OCI-M2 (cell line): ENCODE data around the gene TMEM108.

Experiments
- DNase-seq: peaks from one replicate; lab custom pipeline; 2025; ENCODE audit not compliant: unreplicated experiment; lab: John Stamatoyannopoulos, UW

Gene TMEM108

DNA sequence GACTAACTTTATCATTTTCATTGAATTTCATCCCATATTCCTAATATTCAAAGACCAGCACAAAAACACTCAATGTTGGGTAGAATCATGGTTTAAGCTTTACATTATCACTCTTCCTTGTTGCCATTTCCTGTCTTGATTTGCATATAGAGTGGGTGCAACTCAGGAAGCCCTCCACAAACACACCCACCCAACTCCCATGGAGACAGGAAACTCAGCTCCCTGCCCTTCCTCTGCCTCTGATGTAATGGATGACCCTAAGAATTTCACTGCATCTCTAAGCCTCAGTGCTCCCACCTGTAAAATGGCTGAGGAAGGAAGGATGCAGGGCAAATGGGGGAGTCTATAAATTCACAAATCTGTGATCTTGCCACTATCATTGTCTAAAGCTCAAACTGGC, 263.5 kb downstream of the TMEM108 start:
- DNase-seq = no peak

DNA sequence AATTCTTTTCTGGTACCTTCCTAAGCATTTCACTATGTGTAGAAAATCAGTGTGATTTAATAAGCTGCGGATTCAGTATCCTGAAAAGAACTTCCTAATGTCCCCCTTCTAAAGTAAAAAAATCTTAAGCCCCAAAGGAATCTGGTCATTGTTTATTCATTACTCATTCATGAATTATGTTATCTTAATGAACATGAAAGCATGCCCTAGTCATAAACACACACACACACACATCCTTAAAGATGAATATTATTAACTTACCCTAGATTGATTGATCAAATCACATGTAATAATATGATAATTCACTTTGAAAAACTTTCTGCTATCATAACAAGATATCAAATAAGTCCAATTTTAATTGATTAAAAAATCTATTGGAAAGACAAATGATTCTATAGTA, 265.2 kb downstream of the TMEM108 start:
- DNase-seq = no peak

- DNase-seq = no peak
Observed at GRCh38 chr3:133317866-133318265, 279.7 kb downstream of the TMEM108 start.

GRCh38 chr3:133328373-133328772, 290.2 kb downstream of the TMEM108 start:
- no peak for DNase-seq

DNA sequence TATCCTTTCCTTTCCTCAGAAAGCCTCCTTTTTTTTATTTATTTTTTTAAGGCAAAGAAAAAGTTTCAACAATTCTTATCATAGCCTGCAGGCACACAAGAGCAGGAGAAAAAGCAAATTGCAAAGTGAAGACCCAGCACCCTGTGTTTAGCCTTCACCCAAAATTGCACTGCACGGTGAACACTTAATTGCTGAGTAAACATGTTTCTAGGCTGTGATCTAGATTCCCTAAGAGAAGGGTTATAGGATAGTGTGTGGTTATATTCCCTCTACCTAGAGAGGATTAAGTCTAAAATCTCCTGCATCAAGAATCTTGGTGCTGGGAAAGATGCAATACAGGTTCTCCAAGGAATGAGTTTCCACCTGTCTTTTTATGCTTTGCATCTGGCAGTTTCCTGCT, 291.4 kb downstream of the TMEM108 start:
- DNase-seq = no peak

DNA sequence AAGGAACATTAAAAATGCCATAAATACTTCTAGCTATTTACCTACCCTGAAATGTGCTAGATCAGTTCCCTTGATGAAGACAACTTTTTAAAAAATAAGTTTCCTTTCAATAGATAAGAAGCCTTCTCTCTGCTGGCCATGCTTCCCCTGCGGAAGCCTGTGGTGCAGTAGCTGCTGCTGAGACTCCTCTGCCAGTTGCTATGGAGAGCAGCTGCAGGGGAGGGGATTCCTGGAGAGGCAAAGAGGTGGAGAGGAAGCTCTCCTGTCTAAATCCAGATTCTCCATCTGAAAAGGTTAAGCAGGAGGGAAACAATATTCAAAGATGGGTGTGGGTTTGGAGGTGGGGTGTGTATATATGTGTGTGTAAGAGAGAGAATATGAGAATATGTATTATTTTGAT, 291.9 kb downstream of the TMEM108 start:
- DNase-seq = no peak

GRCh38 chr3:133330522-133330921, 292.3 kb downstream of the TMEM108 start:
- DNase-seq = no peak

DNA sequence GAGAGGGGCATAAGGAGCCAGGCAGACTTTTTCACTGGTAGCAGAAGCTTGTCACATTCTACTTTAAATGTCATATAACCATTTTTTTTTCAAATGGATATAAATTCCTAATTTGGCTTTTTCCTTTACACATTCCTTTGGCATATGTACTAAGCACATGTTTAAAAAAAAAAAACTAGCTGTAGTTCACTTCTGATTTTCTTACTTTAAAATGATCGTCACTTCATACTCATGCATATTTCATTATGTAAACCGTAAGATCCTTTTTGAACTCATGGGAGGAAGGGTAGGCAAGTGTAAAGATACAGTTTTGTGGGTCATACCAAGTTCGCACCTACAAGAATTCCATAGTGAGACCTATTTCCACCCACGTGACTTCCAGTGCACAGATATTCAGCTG, 316.5 kb downstream of the TMEM108 start:
- no peak for DNase-seq

DNA sequence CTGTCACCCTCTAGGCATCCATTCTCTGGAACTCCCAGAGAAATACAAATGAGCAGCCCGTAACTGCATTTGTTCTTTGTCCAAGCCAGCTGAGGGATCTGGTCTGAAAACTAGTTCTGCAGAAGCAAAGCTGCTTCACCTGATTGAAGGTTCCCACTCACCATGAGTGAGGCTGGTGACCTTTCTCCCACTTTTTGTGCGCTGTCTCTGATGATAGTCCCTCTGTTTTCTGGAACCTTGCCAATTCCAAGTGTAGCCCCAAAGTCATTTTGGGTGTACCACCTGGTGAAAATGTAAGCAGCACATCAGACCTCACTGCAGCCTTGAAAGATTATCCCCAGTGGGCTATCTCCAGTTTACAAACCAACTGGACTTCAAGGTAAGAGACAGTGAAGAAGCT, 322.3 kb downstream of the TMEM108 start:
- no peak for DNase-seq

DNA sequence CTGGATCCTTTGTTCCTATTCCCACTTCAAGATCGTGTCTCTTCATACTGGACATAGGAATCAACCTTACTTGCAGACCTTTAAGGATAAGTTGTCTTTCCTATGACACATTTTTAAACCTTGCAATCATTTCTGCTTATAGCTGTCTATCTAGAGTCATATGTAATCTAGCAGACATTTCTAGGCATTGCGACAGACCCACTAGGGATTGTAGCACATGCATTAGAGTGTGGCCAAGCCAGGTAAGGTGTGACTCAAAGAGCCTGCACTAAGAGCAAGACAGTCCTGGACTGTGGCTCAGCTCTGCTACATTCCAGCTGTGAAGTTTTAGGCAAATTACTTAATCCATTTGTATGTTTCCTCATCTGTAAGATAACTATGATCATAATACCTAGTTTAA, 322.8 kb downstream of the TMEM108 start:
- DNase-seq = no peak

- no peak for DNase-seq
Observed at GRCh38 chr3:133361435-133361834, 323.2 kb downstream of the TMEM108 start.

GRCh38 chr3:133362539-133362938, 324.3 kb downstream of the TMEM108 start:
- DNase-seq = no peak

DNA sequence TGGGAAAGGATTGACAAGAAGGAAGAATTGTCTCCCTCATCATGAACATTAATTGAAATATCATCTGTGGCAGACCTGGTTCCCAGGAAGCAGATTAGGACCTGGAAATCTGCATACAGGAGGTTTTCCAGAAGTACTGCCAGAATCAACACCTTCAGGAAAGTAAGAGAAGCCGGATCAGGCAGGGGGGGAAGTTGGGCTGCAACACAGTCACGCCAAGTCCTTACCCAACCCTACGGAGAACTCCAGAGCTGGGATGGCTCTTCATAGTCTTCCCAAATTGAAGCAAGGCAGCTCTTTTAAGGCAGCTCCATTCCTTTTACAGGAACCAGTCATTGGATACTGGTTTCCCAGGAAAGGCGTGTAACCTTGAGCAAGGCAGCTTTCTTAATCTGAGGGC, 326.5 kb downstream of the TMEM108 start:
- DNase-seq = no peak

- DNase-seq = no peak
Observed at GRCh38 chr3:133366921-133367320, 328.7 kb downstream of the TMEM108 start.

DNA sequence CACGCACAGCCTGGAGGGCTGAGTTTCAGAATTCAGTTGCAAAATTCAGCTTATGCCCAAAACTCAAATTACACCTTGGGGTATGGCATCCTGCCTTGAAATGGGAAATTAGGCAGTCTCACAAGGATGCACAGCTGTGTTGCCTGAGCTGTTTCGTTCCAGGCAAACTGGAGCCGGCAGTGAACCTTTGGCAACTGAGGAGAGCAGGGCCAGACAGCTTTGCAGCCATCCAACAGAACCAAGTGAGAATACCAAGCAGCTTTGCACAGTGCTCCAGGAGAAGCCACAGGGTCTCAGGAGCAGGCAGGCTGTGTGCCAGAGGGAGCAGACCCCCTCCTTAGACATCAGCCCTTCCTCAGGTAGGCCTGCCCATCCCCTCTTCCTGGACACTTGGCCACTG, 329.2 kb downstream of the TMEM108 start:
- DNase-seq = no peak

- DNase-seq = no peak
Observed at GRCh38 chr3:133367956-133368355, 329.8 kb downstream of the TMEM108 start.

DNA sequence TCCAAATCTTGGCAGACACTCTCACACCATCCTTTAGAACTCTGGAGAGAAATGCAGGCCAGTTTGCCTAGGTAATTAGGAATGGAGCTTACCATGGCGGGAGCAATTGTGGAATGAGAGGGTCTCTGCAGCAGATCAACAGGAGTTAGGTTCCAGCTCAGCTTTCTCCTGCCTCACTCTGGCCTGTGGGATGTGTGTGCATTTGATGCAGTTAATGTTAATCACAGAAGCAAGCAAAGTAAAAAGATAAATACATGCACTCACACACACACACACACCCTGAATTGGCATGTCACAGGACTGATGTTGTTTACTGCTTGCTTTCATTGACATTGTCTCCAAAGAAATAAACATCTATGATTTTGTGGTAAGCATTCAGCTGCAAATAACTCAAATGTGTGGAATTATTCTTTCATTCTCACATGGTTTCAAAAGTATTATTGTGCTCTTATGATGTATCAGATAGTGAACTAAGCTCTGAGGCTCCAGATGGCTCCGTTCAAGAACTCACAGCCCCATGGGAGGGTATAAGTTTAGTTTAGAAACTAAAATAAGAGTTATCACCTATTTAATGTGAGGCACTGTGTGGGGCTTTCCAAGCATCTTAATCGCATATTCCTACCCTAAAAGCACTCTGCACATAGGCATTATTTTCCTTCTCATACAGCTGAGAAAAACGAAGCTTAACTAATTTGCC, 330.3 kb downstream of the TMEM108 start:
- DNase-seq = no peak

DNA sequence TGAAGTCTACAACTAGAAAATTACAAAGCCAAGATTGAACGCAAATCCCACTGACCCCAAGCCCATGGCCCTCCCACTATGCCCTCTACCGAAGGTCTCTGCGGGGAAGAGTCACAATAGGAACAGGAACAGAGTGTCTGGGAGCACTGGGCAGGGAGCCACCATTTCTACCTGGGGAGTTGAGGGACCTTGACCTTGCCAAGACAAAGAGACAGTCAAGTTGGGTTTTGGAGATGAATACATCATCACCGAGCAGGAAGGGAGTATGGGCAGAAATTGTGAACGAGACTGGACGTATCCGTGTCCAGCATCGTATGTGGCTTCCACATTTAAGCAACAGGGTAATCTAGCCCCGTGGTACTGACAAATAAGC, 330.9 kb downstream of the TMEM108 start:
- DNase-seq = no peak

GRCh38 chr3:133371181-133371580, 333.0 kb downstream of the TMEM108 start:
- no peak for DNase-seq

DNA sequence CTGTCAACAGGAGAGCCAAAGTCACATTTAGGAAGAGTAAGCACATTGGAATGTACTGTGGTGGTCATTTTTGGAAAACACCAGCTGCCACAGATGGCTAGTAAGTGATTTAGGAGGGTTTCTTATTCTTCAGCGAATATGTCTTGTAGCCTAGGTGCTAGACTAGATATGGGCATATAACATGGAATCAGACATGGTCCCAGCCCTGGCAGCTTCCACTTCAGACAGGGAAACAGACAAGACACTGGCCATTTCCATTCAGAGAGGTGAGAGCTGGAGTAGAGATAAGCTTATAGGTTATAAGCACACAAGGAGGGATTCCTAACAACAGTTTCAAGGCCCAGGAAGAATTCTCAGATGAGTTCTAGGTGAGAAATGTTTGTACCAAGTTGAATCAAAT, 333.5 kb downstream of the TMEM108 start:
- no peak for DNase-seq

DNA sequence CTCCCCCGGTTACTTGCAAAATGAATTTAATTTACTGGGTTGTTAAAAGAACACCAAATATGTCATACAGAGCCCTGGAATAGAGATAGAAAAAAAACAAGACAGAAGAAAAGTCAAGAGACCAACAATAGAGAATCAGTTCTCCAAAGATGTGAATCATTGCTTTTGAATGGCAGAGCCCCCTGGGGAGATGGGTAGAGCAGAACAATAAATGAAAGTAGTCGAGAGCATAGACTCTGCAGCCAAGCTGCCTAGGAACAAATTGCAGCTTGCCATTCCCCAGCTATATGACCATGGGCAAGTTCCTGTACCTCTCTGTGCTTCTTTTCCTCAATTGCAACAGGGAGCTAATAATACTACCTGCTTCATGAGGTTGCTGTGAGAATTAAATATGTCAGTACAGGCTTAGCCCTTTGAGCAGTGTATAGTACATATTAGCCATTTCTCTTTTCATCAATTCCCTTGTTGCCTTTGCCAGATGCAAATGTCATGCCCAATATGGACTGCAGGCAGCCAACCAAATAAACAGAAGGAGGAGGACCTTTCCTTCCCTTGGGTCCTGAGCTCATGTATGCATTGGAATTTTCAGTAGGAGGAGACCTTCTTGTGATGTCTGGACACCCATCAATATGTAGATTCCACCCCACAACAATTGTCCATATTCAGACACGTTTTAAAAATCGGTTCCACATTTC, 336.7 kb downstream of the TMEM108 start:
- DNase-seq = no peak

- DNase-seq = no peak
Observed at GRCh38 chr3:133375403-133375745, 337.2 kb downstream of the TMEM108 start.

DNA sequence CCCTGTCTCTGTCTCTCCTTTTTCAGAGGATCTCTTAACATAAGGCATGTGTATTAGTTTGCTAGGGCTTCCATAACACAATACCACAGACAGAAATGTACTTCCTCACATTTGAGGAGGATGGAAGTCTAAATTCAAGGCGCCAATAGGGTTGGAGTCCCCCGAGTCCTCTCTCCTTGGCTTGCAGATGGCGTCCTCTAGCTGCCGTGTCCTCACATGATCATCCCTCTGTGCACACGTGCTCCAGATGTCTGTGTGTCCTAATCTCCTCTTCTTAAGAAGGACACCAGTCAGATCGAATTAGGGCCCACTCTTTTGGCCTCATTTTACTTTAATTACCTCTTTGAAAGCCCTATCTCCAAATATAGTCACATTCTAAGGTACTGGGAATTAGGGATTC, 338.6 kb downstream of the TMEM108 start:
- no peak for DNase-seq
